ENCODE measurements around the gene OTOGL.

Gene OTOGL

GRCh38 chr12:80373666-80374065, 274.3 kb downstream of the OTOGL start:
- Mint-ChIP-seq H3K36me3 (no peaks in the 10 kb centered on the region), H3K27me3 (no peaks in the 10 kb centered on the region)

GRCh38 chr12:80374615-80375014, 275.3 kb downstream of the OTOGL start:
- no peak overlapping the region for H3K27ac Mint-ChIP-seq
- H3K4me1 Mint-ChIP-seq: no peaks in the 10 kb centered on the region
- H3K4me3 Mint-ChIP-seq: no peak overlapping the region
- H3K36me3 Mint-ChIP-seq: no peaks in the 10 kb centered on the region
- H3K27me3 Mint-ChIP-seq: no peaks in the 10 kb centered on the region
- H3K9me3 Mint-ChIP-seq: no peaks in the 10 kb centered on the region

More at GRCh38 chr12:80373666-80374065, 274.3 kb downstream of the OTOGL start:
- H3K9me3 Mint-ChIP-seq: no peaks in the 10 kb centered on the region
- H3K4me3 Mint-ChIP-seq: no peak overlapping the region
- H3K4me1 Mint-ChIP-seq: no peaks in the 10 kb centered on the region
- H3K27ac Mint-ChIP-seq: no peak overlapping the region

GRCh38 chr12:80377140-80377794, 277.9 kb downstream of the OTOGL start:
- Mint-ChIP-seq H3K27me3 (no peaks in the 10 kb centered on the region), H3K36me3 (no peaks in the 10 kb centered on the region), H3K9me3 (no peaks in the 10 kb centered on the region), H3K4me1 (no peaks in the 10 kb centered on the region), H3K27ac (no peak overlapping the region), H3K4me3 (no peak overlapping the region)

- Mint-ChIP-seq H3K4me3 (no peak overlapping the region), H3K27me3 (no peaks in the 10 kb centered on the region), H3K36me3 (no peaks in the 10 kb centered on the region), H3K9me3 (no peaks in the 10 kb centered on the region), H3K4me1 (no peaks in the 10 kb centered on the region), H3K27ac (no peak overlapping the region)
These were observed 281.8 kb downstream of the OTOGL start for GRCh38 chr12:80381121-80381520.

GRCh38 chr12:80382254-80382653, 282.9 kb downstream of the OTOGL start:
- Mint-ChIP-seq H3K4me1 (no peaks in the 10 kb centered on the region), H3K27ac (no peak overlapping the region), H3K9me3 (no peaks in the 10 kb centered on the region), H3K4me3 (no peak overlapping the region), H3K27me3 (no peaks in the 10 kb centered on the region), H3K36me3 (no peaks in the 10 kb centered on the region)

- Mint-ChIP-seq H3K4me1 (no peaks in the 10 kb centered on the region), H3K36me3 (no peaks in the 10 kb centered on the region), H3K27me3 (peaks cover 3% of the 10 kb centered on the region), H3K9me3 (peaks cover 6% of the 10 kb centered on the region), H3K4me3 (no peak overlapping the region), H3K27ac (no peak overlapping the region)
These were observed 301.2 kb downstream of the OTOGL start for GRCh38 chr12:80400571-80400991.

GRCh38 chr12:80401191-80401590, 301.9 kb downstream of the OTOGL start:
- Mint-ChIP-seq H3K4me3 (no peak overlapping the region), H3K27ac (no peak overlapping the region), H3K4me1 (no peaks in the 10 kb centered on the region), H3K27me3 (peaks cover 3% of the 10 kb centered on the region), H3K36me3 (no peaks in the 10 kb centered on the region), H3K9me3 (peaks cover 6% of the 10 kb centered on the region)

- H3K36me3 Mint-ChIP-seq: no peaks in the 10 kb centered on the region
- H3K27me3 Mint-ChIP-seq: peaks cover 3% of the 10 kb centered on the region
- H3K9me3 Mint-ChIP-seq: no peaks in the 10 kb centered on the region
- no peak overlapping the region for H3K27ac Mint-ChIP-seq
- H3K4me3 Mint-ChIP-seq: no peak overlapping the region
- H3K4me1 Mint-ChIP-seq: no peaks in the 10 kb centered on the region
These were observed 305.3 kb downstream of the OTOGL start for GRCh38 chr12:80404629-80405028.

- peaks cover 2% of the 10 kb centered on the region for H3K27me3 Mint-ChIP-seq
- H3K36me3 Mint-ChIP-seq: no peaks in the 10 kb centered on the region
- H3K4me3 Mint-ChIP-seq: no peak overlapping the region
- no peaks in the 10 kb centered on the region for H3K4me1 Mint-ChIP-seq
- H3K27ac Mint-ChIP-seq: no peak overlapping the region
- H3K9me3 Mint-ChIP-seq: no peaks in the 10 kb centered on the region
These were observed 306.9 kb downstream of the OTOGL start for GRCh38 chr12:80406253-80406652.

GRCh38 chr12:80411787-80412186, 312.4 kb downstream of the OTOGL start:
- Mint-ChIP-seq H3K36me3 (no peaks in the 10 kb centered on the region), H3K4me1 (no peaks in the 10 kb centered on the region), H3K9me3 (no peaks in the 10 kb centered on the region), H3K27ac (no peak overlapping the region), H3K27me3 (peaks cover 2% of the 10 kb centered on the region), H3K4me3 (no peak overlapping the region)

GRCh38 chr12:80412343-80412953, 313.1 kb downstream of the OTOGL start:
- no peak overlapping the region for H3K4me3 Mint-ChIP-seq

GRCh38 chr12:80413462-80413861, 314.1 kb downstream of the OTOGL start:
- Mint-ChIP-seq H3K4me3 (no peak overlapping the region), H3K27me3 (peaks cover 2% of the 10 kb centered on the region), H3K9me3 (no peaks in the 10 kb centered on the region), H3K4me1 (no peaks in the 10 kb centered on the region), H3K36me3 (no peaks in the 10 kb centered on the region), H3K27ac (no peak overlapping the region)

More at GRCh38 chr12:80412343-80412953, 313.1 kb downstream of the OTOGL start:
- peaks cover 2% of the 10 kb centered on the region for H3K27me3 Mint-ChIP-seq
- H3K27ac Mint-ChIP-seq: no peak overlapping the region
- no peaks in the 10 kb centered on the region for H3K4me1 Mint-ChIP-seq
- no peaks in the 10 kb centered on the region for H3K36me3 Mint-ChIP-seq
- no peaks in the 10 kb centered on the region for H3K9me3 Mint-ChIP-seq

- Mint-ChIP-seq H3K27ac (no peak overlapping the region), H3K4me1 (no peaks in the 10 kb centered on the region), H3K36me3 (no peaks in the 10 kb centered on the region), H3K9me3 (no peaks in the 10 kb centered on the region), H3K4me3 (no peak overlapping the region), H3K27me3 (peaks cover 2% of the 10 kb centered on the region)
These were observed 316.1 kb downstream of the OTOGL start for GRCh38 chr12:80415466-80415865.

- Mint-ChIP-seq H3K4me1 (no peaks in the 10 kb centered on the region), H3K36me3 (no peaks in the 10 kb centered on the region), H3K27ac (no peak overlapping the region), H3K9me3 (no peaks in the 10 kb centered on the region), H3K4me3 (no peak overlapping the region), H3K27me3 (no peaks in the 10 kb centered on the region)
These were observed 320.3 kb downstream of the OTOGL start for GRCh38 chr12:80419644-80420043.

GRCh38 chr12:80420075-80420474, 320.7 kb downstream of the OTOGL start:
- H3K27ac Mint-ChIP-seq: no peak overlapping the region
- H3K36me3 Mint-ChIP-seq: no peaks in the 10 kb centered on the region
- H3K4me1 Mint-ChIP-seq: no peaks in the 10 kb centered on the region
- H3K4me3 Mint-ChIP-seq: no peak overlapping the region
- no peaks in the 10 kb centered on the region for H3K27me3 Mint-ChIP-seq
- no peaks in the 10 kb centered on the region for H3K9me3 Mint-ChIP-seq

- no peaks in the 10 kb centered on the region for H3K36me3 Mint-ChIP-seq
- no peak overlapping the region for H3K4me3 Mint-ChIP-seq
- no peaks in the 10 kb centered on the region for H3K27me3 Mint-ChIP-seq
- no peaks in the 10 kb centered on the region for H3K9me3 Mint-ChIP-seq
- H3K4me1 Mint-ChIP-seq: no peaks in the 10 kb centered on the region
- no peak overlapping the region for H3K27ac Mint-ChIP-seq
These were observed 323.2 kb downstream of the OTOGL start for GRCh38 chr12:80422550-80422949.

Data from activated naive CD4-positive, alpha-beta T cell treated with anti-CD3 and anti-CD28 coated beads, Interleukin-2, amount 50 U/mL, for 24 hours (primary cell).